SK-N-SH treated with all-trans-retinoic acid at 6 μM for 48 hours (cell line): ENCODE measurements around the gene CRYBA4.

Experiments used
- ATAC-seq: fragments of 200-7000 bp; cut with Tn5 transposase; 3 replicates; pipeline ENCODE4 v1.9.1; 2020; ENCODE audit warnings: mild to moderate bottlenecking, moderate library complexity
- ARNTL ChIP-seq: fragments of 450-650 bp; formaldehyde crosslinking; IDR thresholded peaks from 2 replicates; pipeline ENCODE4 v1.5.0; 2020; ENCODE audit warnings: low read depth, mild to moderate bottlenecking, moderate library complexity, borderline replicate concordance
- BACH2 ChIP-seq: fragments of 250-450 bp; sonication (Bioruptor Pico); IDR thresholded peaks from 2 replicates; pipeline ENCODE4 v1.9.0; 2021; ENCODE audit warnings: mild to moderate bottlenecking, borderline replicate concordance
- ESRRG ChIP-seq: fragments of 250-450 bp; sonication (Bioruptor Pico); IDR thresholded peaks from 2 replicates; pipeline ENCODE4 v1.6.1; 2021; ENCODE audit warnings: mild to moderate bottlenecking
- GLIS3 ChIP-seq: fragments of 250-450 bp; sonication (Bioruptor Pico); IDR thresholded peaks from 2 replicates; pipeline ENCODE4 v1.5.0; 2020; ENCODE audit warnings: mild to moderate bottlenecking, moderate library complexity
- ISL1 ChIP-seq: fragments of 250-450 bp; sonication (Bioruptor Pico); IDR thresholded peaks from 2 replicates; pipeline ENCODE4 v2.1.2; 2022; ENCODE audit warnings: mild to moderate bottlenecking, moderate library complexity
- RARB ChIP-seq: fragments of 250-450 bp; sonication (Bioruptor Pico); IDR thresholded peaks from 2 replicates; pipeline ENCODE4 v1.8.0; 2021; ENCODE audit warnings: mild to moderate bottlenecking, moderate library complexity
- SNAI2 ChIP-seq: fragments of 250-450 bp; sonication (Bioruptor Pico); IDR thresholded peaks from 2 replicates; pipeline ENCODE4 v1.5.0; 2020; ENCODE audit warnings: mild to moderate bottlenecking, moderate library complexity
- TOX ChIP-seq: fragments of 250-450 bp; sonication (Bioruptor Pico); IDR thresholded peaks from 2 replicates; pipeline ENCODE4 v1.8.0; 2021; ENCODE audit warnings: mild to moderate bottlenecking, moderate library complexity, borderline replicate concordance
- ZC3H10 ChIP-seq: fragments of 250-450 bp; sonication (Bioruptor Pico); IDR thresholded peaks from 2 replicates; pipeline ENCODE4 v1.5.1; 2021; ENCODE audit warnings: mild to moderate bottlenecking, moderate library complexity
- ZFP3 ChIP-seq: fragments of 250-450 bp; sonication (Bioruptor Pico); IDR thresholded peaks from 2 replicates; pipeline ENCODE4 v1.5.0; 2020; ENCODE audit warnings: mild to moderate bottlenecking, moderate library complexity
- ZFP30 ChIP-seq: fragments of 450-650 bp; formaldehyde crosslinking; IDR thresholded peaks from 2 replicates; pipeline ENCODE4 v1.5.0; 2022; ENCODE audit warnings: mild to moderate bottlenecking, moderate library complexity
- ZNF565 ChIP-seq: fragments of 450-650 bp; formaldehyde crosslinking; conservative IDR thresholded peaks from 2 replicates; pipeline ENCODE4 v1.5.0; 2020; ENCODE audit warnings: low read depth, mild to moderate bottlenecking, moderate library complexity
- ZNF70 ChIP-seq: fragments of 450-650 bp; formaldehyde crosslinking; IDR thresholded peaks from 2 replicates; pipeline ENCODE4 v1.5.0; 2020; ENCODE audit warnings: mild to moderate bottlenecking, moderate library complexity
- ZNF8 ChIP-seq: fragments of 450-650 bp; formaldehyde crosslinking; IDR thresholded peaks from 2 replicates; pipeline ENCODE4 v1.5.0; 2020; ENCODE audit warnings: mild to moderate bottlenecking, moderate library complexity
- TF ChIP-seq, protein P1 (sequence below): fragments of 250-450 bp; sonication (Bioruptor Pico); IDR thresholded peaks from 2 replicates; pipeline ENCODE4 v1.8.0; 2020; ENCODE audit warnings: mild to moderate bottlenecking, moderate library complexity, borderline replicate concordance
- TF ChIP-seq, protein P2 (sequence below): fragments of 250-450 bp; sonication (Bioruptor Pico); IDR thresholded peaks from 2 replicates; pipeline ENCODE4 v1.5.0; 2020; ENCODE audit warnings: mild to moderate bottlenecking, moderate library complexity
- TF ChIP-seq, protein P3 (sequence below): fragments of 250-450 bp; sonication (Bioruptor Pico); IDR thresholded peaks from 2 replicates; pipeline ENCODE4 v1.5.1; 2021; ENCODE audit warnings: mild to moderate bottlenecking, moderate library complexity
- TF ChIP-seq, protein P4 (sequence below): fragments of 250-450 bp; sonication (Bioruptor Pico); IDR thresholded peaks from 2 replicates; pipeline ENCODE4 v1.5.1; 2020; ENCODE audit warnings: low read depth, mild to moderate bottlenecking, moderate library complexity

The CRYBA4 gene

DNA sequence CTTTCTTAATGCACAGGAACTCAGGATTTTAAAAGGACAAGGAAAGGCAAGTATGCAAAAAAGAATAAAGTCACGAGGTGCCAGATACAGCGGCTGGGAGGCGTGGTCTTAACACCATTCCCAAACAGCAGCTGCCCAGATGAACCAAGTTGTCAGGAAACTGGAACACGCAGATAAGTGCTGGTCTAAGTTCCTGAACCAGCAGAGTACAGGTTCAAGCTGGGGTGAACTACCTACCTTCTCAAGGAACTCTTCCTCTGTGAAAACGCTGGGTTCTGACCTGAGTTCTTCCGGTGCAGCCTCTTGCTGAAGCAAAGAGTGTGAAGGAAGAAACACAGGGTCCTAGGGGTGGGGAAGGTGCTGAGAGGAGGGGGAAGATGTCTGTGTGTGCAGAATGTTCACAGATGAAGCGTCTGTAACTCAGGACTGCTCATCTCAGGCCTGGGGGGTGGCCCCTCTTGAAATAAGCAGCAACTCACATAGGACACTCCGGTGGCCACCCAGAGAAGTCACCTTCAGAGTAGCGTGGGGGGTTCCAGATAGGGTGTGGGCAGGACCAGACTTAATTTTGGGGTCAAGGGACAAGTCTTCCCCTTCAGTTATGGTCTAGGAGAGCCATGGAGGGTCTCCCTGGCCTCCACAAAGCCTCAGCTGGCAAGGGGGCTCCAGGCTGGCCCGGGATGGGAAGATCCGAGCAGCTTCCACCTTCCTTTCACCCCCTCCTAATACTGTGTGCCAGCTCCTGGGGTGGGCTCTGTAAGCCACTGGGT is 35.0 kb upstream of the CRYBA4 start:
- ATAC-seq, result no peak
- TF ChIP-seq ZNF70 (CRISPR knock-in tag) (no peak), ZC3H10 (no peak), SNAI2 (no peak), ZNF8 (no peak), ZFP30 (CRISPR knock-in tag) (no peak), ESRRG (CRISPR knock-in tag) (no peak)

DNA sequence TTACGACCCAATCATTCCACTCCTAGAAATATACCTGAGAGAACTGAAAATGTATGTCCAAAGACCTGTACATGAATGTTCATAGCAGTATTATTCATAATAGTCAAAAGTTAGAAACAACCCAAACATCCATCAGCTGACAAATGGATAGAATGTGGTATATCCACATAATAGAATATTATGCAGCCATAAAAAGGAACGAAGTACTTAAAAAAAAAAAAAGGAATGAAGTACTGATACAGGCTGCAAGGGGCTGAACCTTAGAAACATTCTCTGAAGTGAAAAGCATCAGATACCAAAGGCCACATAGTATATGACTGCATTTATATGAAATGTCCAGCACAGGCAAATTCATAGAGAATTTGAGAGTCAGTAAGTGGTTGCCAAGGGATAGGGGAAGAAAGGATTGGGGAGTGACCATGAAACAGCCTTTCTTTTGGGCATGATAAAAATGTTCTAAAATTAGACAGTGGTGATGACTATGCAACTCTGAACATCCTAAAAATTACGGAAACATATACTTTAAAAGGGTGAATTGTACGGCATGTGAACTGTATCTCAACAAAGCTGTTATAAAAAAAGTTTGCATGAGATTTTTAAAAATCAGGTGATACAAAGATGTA is 33.7 kb upstream of the CRYBA4 start:
- TF ChIP-seq ZNF8, result peak; percentile 98
- TF ChIP-seq, protein P1, sequence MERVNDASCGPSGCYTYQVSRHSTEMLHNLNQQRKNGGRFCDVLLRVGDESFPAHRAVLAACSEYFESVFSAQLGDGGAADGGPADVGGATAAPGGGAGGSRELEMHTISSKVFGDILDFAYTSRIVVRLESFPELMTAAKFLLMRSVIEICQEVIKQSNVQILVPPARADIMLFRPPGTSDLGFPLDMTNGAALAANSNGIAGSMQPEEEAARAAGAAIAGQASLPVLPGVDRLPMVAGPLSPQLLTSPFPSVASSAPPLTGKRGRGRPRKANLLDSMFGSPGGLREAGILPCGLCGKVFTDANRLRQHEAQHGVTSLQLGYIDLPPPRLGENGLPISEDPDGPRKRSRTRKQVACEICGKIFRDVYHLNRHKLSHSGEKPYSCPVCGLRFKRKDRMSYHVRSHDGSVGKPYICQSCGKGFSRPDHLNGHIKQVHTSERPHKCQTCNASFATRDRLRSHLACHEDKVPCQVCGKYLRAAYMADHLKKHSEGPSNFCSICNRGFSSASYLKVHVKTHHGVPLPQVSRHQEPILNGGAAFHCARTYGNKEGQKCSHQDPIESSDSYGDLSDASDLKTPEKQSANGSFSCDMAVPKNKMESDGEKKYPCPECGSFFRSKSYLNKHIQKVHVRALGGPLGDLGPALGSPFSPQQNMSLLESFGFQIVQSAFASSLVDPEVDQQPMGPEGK (CRISPR knock-in tag), result no peak
- no peak for TF ChIP-seq ZFP3
- TF ChIP-seq, all 23 proteins: peak for 1
- ATAC-seq, result no peak

DNA sequence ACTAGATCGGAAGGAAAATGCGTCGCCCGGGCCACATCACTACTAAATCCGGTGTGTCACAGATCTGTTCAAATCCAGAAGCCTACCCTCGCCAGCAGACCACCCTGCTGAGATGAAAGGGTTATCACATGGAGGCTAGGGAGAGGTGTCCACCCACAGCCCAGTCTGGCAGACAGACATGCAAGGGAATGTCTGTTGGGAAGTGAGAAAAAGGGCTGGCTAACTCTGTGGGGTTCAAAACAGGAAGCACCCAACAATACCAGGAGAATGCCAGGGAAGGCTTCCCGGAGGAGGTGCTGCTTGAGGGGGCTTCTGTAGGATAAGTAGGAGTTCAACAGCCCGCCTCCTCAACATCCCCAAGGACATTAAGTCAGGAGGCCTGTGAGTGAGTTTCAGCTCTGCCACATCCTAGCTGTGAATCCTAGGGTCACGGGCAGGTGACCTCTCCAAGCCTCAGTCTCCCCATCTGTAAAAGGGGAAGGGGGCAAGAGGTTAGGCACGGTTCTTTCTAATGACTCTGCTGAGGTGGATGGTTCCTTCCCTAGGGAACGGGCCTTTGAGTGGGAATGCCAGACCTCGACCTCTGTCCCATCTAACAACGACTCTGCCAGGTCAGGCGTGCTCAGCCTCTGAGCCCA is 32.9 kb upstream of the CRYBA4 start:
- no peak for ATAC-seq
- TF ChIP-seq RARB (CRISPR knock-in tag) (no peak), ZFP3 (peak; percentile 99)
- TF ChIP-seq, protein P2, sequence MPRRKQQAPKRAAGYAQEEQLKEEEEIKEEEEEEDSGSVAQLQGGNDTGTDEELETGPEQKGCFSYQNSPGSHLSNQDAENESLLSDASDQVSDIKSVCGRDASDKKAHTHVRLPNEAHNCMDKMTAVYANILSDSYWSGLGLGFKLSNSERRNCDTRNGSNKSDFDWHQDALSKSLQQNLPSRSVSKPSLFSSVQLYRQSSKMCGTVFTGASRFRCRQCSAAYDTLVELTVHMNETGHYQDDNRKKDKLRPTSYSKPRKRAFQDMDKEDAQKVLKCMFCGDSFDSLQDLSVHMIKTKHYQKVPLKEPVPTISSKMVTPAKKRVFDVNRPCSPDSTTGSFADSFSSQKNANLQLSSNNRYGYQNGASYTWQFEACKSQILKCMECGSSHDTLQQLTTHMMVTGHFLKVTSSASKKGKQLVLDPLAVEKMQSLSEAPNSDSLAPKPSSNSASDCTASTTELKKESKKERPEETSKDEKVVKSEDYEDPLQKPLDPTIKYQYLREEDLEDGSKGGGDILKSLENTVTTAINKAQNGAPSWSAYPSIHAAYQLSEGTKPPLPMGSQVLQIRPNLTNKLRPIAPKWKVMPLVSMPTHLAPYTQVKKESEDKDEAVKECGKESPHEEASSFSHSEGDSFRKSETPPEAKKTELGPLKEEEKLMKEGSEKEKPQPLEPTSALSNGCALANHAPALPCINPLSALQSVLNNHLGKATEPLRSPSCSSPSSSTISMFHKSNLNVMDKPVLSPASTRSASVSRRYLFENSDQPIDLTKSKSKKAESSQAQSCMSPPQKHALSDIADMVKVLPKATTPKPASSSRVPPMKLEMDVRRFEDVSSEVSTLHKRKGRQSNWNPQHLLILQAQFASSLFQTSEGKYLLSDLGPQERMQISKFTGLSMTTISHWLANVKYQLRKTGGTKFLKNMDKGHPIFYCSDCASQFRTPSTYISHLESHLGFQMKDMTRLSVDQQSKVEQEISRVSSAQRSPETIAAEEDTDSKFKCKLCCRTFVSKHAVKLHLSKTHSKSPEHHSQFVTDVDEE (CRISPR knock-in tag), result no peak
- TF ChIP-seq, all 23 proteins: peak for 1

DNA sequence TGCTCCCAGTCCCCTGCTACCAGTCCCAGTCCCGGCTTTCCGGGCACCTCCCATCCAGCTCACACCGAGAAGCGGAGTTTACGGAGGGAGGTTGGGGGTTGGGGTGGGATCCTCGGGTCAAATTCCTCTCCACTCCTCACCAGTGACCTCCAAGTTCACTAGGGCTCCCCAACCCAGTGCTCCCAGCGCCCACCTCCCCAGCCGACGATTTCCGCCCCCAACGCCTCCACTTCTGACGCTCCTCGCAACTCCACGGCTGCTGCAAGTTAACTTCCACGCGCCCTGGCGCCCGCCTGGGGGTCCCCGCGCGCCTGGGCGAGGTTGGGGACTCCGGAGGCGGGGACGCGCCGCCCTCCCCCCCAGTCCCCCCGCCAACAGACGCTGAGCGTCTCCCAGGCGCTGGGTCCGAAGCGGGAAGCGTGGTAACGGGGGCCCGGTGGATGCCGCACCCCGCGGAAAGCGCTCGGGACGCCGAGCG is 32.4 kb upstream of the CRYBA4 start:
- peak; percentile 21; the same call in 2 of the 3 replicates for ATAC-seq

More for the DNA sequence above, 32.4 kb upstream of the CRYBA4 start:
- TF ChIP-seq ESRRG (CRISPR knock-in tag), result no peak
- no peak for TF ChIP-seq ZNF565 (CRISPR knock-in tag)
- TF ChIP-seq, protein P3, sequence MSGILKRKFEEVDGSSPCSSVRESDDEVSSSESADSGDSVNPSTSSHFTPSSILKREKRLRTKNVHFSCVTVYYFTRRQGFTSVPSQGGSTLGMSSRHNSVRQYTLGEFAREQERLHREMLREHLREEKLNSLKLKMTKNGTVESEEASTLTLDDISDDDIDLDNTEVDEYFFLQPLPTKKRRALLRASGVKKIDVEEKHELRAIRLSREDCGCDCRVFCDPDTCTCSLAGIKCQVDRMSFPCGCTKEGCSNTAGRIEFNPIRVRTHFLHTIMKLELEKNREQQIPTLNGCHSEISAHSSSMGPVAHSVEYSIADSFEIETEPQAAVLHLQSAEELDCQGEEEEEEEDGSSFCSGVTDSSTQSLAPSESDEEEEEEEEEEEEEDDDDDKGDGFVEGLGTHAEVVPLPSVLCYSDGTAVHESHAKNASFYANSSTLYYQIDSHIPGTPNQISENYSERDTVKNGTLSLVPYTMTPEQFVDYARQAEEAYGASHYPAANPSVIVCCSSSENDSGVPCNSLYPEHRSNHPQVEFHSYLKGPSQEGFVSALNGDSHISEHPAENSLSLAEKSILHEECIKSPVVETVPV (CRISPR knock-in tag), result no peak
- TF ChIP-seq ZNF8, result no peak
- no peak for TF ChIP-seq ISL1 (CRISPR knock-in tag)
- TF ChIP-seq ZFP3, result no peak
- TF ChIP-seq GLIS3 (CRISPR knock-in tag), result no peak
- no peak for TF ChIP-seq ZC3H10
- TF ChIP-seq, protein P4, sequence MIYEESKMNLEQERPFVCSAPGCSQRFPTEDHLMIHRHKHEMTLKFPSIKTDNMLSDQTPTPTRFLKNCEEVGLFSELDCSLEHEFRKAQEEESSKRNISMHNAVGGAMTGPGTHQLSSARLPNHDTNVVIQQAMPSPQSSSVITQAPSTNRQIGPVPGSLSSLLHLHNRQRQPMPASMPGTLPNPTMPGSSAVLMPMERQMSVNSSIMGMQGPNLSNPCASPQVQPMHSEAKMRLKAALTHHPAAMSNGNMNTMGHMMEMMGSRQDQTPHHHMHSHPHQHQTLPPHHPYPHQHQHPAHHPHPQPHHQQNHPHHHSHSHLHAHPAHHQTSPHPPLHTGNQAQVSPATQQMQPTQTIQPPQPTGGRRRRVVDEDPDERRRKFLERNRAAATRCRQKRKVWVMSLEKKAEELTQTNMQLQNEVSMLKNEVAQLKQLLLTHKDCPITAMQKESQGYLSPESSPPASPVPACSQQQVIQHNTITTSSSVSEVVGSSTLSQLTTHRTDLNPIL, result no peak
- TF ChIP-seq, protein P1 (CRISPR knock-in tag), result no peak
- no peak for TF ChIP-seq TOX
- no peak for TF ChIP-seq ARNTL (CRISPR knock-in tag)
- no peak for TF ChIP-seq SNAI2
- TF ChIP-seq RARB (CRISPR knock-in tag), result no peak
- TF ChIP-seq BACH2, result no peak
